ENCODE measurements around the gene RAD51B.

- TF ChIP-seq CTCF (IDR thresholded peaks at IDR 0.05) (no peak), POLR2A (IDR thresholded peaks at IDR 0.05) (no peak)
Measured at GRCh38 chr14:67987606-67988005, 168.0 kb downstream of the RAD51B start.
